ENCODE data around the gene LMLN. TPM values are rescaled to one million over a fixed set of nuclear protein-coding genes. Genes with fewer than 3 reads are reported as not detected.

The LMLN gene
- total and polyA plus RNA-seq, 2 of the 13 experiments (the other 11 are each of a cell fraction or from before 2014, with no cell fraction given), result 1.2 to 1.8 TPM

- TF ChIP-seq PRDM10 (CRISPR knock-in tag; IDR thresholded peaks at IDR 0.05; ENCODE audit: low read depth), result no peak
- TF ChIP-seq ZNF296 (CRISPR knock-in tag; conservative IDR thresholded peaks at IDR 0.05), result peak; percentile 79; the same call in 1 of the 2 replicates
- TF ChIP-seq, protein P1, sequence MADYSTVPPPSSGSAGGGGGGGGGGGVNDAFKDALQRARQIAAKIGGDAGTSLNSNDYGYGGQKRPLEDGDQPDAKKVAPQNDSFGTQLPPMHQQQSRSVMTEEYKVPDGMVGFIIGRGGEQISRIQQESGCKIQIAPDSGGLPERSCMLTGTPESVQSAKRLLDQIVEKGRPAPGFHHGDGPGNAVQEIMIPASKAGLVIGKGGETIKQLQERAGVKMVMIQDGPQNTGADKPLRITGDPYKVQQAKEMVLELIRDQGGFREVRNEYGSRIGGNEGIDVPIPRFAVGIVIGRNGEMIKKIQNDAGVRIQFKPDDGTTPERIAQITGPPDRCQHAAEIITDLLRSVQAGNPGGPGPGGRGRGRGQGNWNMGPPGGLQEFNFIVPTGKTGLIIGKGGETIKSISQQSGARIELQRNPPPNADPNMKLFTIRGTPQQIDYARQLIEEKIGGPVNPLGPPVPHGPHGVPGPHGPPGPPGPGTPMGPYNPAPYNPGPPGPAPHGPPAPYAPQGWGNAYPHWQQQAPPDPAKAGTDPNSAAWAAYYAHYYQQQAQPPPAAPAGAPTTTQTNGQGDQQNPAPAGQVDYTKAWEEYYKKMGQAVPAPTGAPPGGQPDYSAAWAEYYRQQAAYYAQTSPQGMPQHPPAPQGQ (CRISPR knock-in tag; IDR thresholded peaks at IDR 0.05; ENCODE audit: borderline replicate concordance), result no peak
- TF ChIP-seq ZNF367 (CRISPR knock-in tag; IDR thresholded peaks at IDR 0.05; ENCODE audit: borderline replicate concordance), result no peak
- peak; percentile 62; the same call in 1 of the 2 replicates for TF ChIP-seq IRF2 (CRISPR knock-in tag; IDR thresholded peaks at IDR 0.05)
- TF ChIP-seq SNAI1 (CRISPR knock-in tag; IDR thresholded peaks at IDR 0.05; ENCODE audit: borderline replicate concordance), result no peak
- peak; percentile 87 for TF ChIP-seq ASH2L (IDR thresholded peaks at IDR 0.05; ENCODE audit: insufficient read length, low read depth, low read length)
- TF ChIP-seq HNF1B (CRISPR knock-in tag; IDR thresholded peaks at IDR 0.05), result peak; percentile 75
- no peak for TF ChIP-seq SKIL (CRISPR knock-in tag; IDR thresholded peaks at IDR 0.05; ENCODE audit: borderline replicate concordance)
- no peak; the same call in 1 of the 2 replicates for TF ChIP-seq ATF2 (CRISPR knock-in tag; IDR thresholded peaks at IDR 0.05)
- no peak for TF ChIP-seq YEATS4 (CRISPR knock-in tag; IDR thresholded peaks at IDR 0.05; ENCODE audit: borderline replicate concordance)
- TF ChIP-seq ZNF225 (CRISPR knock-in tag; IDR thresholded peaks at IDR 0.05), result 0 out of 2 replicates have a peak, but pooled peaks have one; percentile 40
- TF ChIP-seq BCLAF1 (IDR thresholded peaks at IDR 0.05), result no peak
Observed at GRCh38 chr3:197959891-197960693, at the start of gene LMLN (continued).

Measured in HepG2 (cell line).